ENCODE results near the gene IL17RC.

DNA sequence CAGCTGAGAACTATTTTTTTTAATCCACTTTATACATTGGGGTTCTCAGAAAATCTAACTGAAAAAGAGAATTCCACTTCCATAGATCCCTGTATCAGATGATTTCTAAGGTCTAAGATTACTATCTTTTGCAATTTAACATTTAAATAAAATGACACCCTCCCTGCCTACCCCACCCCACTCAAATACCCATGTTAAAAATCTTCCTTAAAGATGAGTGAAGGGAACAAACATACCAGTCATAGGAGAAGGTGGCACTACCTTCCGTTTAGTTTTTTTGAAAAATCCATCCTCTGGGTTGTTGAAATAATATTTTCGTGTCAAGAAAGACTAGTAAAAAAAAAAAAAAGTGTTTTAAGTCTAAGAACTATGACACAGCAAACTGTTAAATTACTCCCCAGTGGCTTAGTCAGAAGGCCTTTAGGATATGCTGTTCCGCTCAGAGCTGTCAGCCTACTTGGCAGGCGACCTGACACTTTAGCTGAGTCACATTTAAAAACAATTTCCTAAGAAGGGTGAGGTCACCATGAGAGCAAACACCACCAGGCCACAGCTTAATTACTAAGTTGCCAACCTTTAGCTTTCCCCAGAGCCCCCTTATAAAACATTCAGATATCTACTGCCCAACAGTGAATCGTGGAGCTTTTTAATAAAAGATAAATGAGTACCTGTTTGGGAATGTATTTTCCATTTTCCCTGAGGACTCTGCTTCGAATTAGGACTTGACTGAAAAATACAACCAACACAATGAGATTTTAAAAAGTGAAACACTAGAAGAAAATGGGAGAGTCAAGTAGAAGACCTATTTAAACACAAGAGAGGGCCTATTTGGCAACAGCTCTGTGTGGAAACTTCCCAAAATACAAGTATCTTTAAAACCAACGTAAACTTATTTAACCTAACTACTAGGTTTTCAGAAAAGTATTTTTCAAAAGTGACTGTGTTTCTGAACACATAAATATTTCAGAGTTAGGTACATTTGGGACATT is 60.1 kb downstream of the IL17RC start:
- TF ChIP-seq, protein P1, sequence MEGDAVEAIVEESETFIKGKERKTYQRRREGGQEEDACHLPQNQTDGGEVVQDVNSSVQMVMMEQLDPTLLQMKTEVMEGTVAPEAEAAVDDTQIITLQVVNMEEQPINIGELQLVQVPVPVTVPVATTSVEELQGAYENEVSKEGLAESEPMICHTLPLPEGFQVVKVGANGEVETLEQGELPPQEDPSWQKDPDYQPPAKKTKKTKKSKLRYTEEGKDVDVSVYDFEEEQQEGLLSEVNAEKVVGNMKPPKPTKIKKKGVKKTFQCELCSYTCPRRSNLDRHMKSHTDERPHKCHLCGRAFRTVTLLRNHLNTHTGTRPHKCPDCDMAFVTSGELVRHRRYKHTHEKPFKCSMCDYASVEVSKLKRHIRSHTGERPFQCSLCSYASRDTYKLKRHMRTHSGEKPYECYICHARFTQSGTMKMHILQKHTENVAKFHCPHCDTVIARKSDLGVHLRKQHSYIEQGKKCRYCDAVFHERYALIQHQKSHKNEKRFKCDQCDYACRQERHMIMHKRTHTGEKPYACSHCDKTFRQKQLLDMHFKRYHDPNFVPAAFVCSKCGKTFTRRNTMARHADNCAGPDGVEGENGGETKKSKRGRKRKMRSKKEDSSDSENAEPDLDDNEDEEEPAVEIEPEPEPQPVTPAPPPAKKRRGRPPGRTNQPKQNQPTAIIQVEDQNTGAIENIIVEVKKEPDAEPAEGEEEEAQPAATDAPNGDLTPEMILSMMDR (conservative IDR thresholded peaks at IDR 0.05), result no peak
- TF ChIP-seq ZFX (IDR thresholded peaks at IDR 0.05), result no peak

Data from C4-2B (cell line).